MM.1S (cell line): ENCODE data around the gene LHPP.

Experiments
- DNase-seq: peaks from one replicate; pipeline ENCODE4 v3.0.0-alpha.2; 2015
- H2AFZ ChIP-seq: fragments of 300-600 bp; sonication (generic); 2 replicates; pipeline ENCODE4 v1.6.0; 2016; ENCODE audit warnings: antibody characterized with exemption, low read length
- H3F3A ChIP-seq: fragments of 300-600 bp; sonication (generic); 2 replicates; pipeline ENCODE4 v1.6.1; 2016; ENCODE audit warnings: mild to moderate bottlenecking, antibody characterized with exemption, low read length, moderate library complexity, mixed read lengths; ENCODE audit not compliant: insufficient read depth
- H3K27ac ChIP-seq: fragments of 300-600 bp; sonication (generic); 2 replicates; pipeline ENCODE4 v1.5.1; 2016; ENCODE audit warnings: mild to moderate bottlenecking, low read length
- H3K27me3 ChIP-seq: fragments of 300-600 bp; sonication (generic); replicated peaks from 2 replicates; pipeline ENCODE4 v1.6.0; 2016; ENCODE audit warnings: low read length; ENCODE audit not compliant: insufficient read depth
- H3K36me3 ChIP-seq: fragments of 300-600 bp; sonication (generic); replicated peaks from 2 replicates; pipeline ENCODE4 v1.6.1; 2016; ENCODE audit warnings: mild to moderate bottlenecking, low read length, mixed read lengths; ENCODE audit not compliant: insufficient read depth
- H3K4me1 ChIP-seq: fragments of 300-600 bp; sonication (generic); 2 replicates; pipeline ENCODE4 v1.6.1; 2016; ENCODE audit warnings: low read length, mixed read lengths
- H3K4me2 ChIP-seq: fragments of 300-600 bp; sonication (generic); 2 replicates; pipeline ENCODE4 v1.6.0; 2016; ENCODE audit warnings: low read depth, low read length
- H3K4me3 ChIP-seq: fragments of 300-600 bp; sonication (generic); 2 replicates; pipeline ENCODE4 v1.5.1; 2016; ENCODE audit warnings: low read length, mixed read lengths
- H3K79me2 ChIP-seq: fragments of 300-600 bp; sonication (generic); 2 replicates; pipeline ENCODE4 v1.6.1; 2016; ENCODE audit warnings: mixed run types, low read length, mixed read lengths
- H3K9ac ChIP-seq: fragments of 300-600 bp; sonication (generic); 2 replicates; pipeline ENCODE4 v1.6.1; 2016; ENCODE audit warnings: low read length, mixed read lengths
- H3K9me2 ChIP-seq: fragments of 300-600 bp; sonication (generic); replicated peaks from 2 replicates; pipeline ENCODE4 v1.6.1; 2016; ENCODE audit warnings: mild to moderate bottlenecking, low read length, mixed read lengths; ENCODE audit not compliant: insufficient read depth
- H3K9me3 ChIP-seq: fragments of 300-600 bp; sonication (generic); replicated peaks from 2 replicates; pipeline ENCODE4 v1.6.1; 2016; ENCODE audit warnings: mild to moderate bottlenecking, low read length, mixed read lengths; ENCODE audit not compliant: insufficient read depth
- H4K20me1 ChIP-seq: fragments of 300-600 bp; sonication (generic); 2 replicates; pipeline ENCODE4 v1.6.1; 2016; ENCODE audit warnings: mild to moderate bottlenecking, low read length, moderate library complexity, mixed read lengths; ENCODE audit not compliant: insufficient read depth
- CTCF ChIP-seq: fragments of 300-600 bp; sonication (generic); IDR thresholded peaks from 2 replicates; pipeline ENCODE4 v1.5.1; 2016; ENCODE audit warnings: antibody characterized with exemption, low read length, mixed read lengths
- EZH2 ChIP-seq: fragments of 300-600 bp; sonication (generic); optimal IDR thresholded peaks from 2 replicates; pipeline ENCODE3; 2017; ENCODE audit warnings: low read depth, mild to moderate bottlenecking, antibody characterized with exemption, low read length, mixed read lengths
- EZH2phosphoT487 ChIP-seq: fragments of 300-600 bp; sonication (generic); IDR thresholded peaks from 2 replicates; pipeline ENCODE4 v1.6.1; 2018; ENCODE audit warnings: antibody characterized with exemption, low read length

Gene LHPP

GRCh38 chr10:124574456-124575070, 112.9 kb downstream of the LHPP start:
- H3F3A ChIP-seq: no peaks in the 10 kb centered on the region
- H3K9me3 ChIP-seq: no peaks in the 10 kb centered on the region
- no peaks in the 10 kb centered on the region for H3K79me2 ChIP-seq
- H3K27ac ChIP-seq: no peak overlapping the region
- no peaks in the 10 kb centered on the region for H4K20me1 ChIP-seq
- no peaks in the 10 kb centered on the region for H3K27me3 ChIP-seq
- no peak overlapping the region for H3K4me2 ChIP-seq
- H3K9ac ChIP-seq: no peak overlapping the region
- no peak overlapping the region for H2AFZ ChIP-seq
- H3K4me1 ChIP-seq: no peaks in the 10 kb centered on the region
- TF ChIP-seq CTCF (no peak), EZH2phosphoT487 (no peak)
- no peaks in the 10 kb centered on the region for H3K36me3 ChIP-seq
- no peaks in the 10 kb centered on the region for H3K9me2 ChIP-seq
- DNase-seq: no peak
- H3K4me3 ChIP-seq: no peak overlapping the region

DNA sequence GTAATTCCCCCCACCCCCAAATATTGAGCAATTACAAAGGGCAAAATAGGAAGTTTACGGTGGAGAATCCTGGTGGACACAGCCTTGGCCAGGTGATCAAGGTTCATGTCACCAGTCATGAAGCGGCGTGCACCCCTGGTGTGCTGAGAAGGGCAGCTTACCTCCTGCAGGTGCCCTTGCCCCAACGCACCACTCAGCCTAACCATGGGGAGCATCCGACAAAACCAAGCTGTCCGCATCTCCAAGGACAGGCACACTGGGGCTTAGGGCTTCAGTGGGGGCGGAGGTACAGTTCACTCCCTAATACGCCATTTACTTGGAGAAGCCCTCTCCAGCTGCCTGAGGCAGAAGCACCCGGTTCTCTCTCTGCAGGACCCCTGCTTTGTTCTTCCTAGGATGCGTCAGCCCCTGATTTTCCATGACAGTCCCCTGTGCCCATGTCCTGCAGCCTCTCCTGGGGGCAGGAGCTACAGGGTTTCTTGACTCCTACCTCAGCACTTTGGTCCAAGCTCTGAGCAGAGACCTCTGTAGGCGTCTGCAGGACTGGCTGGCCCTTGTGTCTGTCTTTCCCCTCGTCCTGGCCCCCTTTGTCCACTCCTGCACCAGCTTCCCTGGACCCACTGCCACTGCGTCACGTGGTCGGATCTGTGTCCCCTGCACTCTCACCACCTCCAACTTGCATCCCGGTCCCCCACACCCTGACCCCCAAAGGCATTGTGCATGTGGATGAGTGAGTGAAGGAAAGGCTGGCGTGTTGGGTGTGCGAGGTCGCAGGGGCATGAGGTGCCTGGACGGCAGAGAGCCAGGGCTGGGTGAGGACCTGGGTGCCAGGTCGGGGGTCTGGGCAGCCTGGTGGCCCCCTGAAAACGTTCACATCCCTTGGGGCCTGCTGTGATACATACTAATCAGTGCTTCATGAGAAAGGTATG, 113.7 kb downstream of the LHPP start:
- TF ChIP-seq EZH2 (no peak), EZH2phosphoT487 (no peak), CTCF (no peak)
- Histone ChIP-seq H3F3A (no peaks in the 10 kb centered on the region), H2AFZ (no peak overlapping the region), H3K9me2 (no peaks in the 10 kb centered on the region), H3K4me1 (no peaks in the 10 kb centered on the region), H3K36me3 (no peaks in the 10 kb centered on the region), H3K79me2 (no peaks in the 10 kb centered on the region), H3K27ac (no peak overlapping the region), H3K27me3 (no peaks in the 10 kb centered on the region), H3K9ac (no peak overlapping the region), H3K9me3 (no peaks in the 10 kb centered on the region), H3K4me2 (no peak overlapping the region), H3K4me3 (no peak overlapping the region), H4K20me1 (no peaks in the 10 kb centered on the region)
- no peak for DNase-seq

GRCh38 chr10:124576526-124577420, 115.2 kb downstream of the LHPP start:
- Histone ChIP-seq H2AFZ (no peak overlapping the region), H3K4me3 (no peak overlapping the region), H3K4me1 (no peaks in the 10 kb centered on the region), H3K79me2 (no peaks in the 10 kb centered on the region), H3K27me3 (no peaks in the 10 kb centered on the region), H3K4me2 (no peak overlapping the region), H3K9ac (no peak overlapping the region), H3K9me2 (no peaks in the 10 kb centered on the region), H3F3A (no peaks in the 10 kb centered on the region), H4K20me1 (no peaks in the 10 kb centered on the region), H3K36me3 (no peaks in the 10 kb centered on the region), H3K27ac (no peak overlapping the region), H3K9me3 (no peaks in the 10 kb centered on the region)
- no peak for DNase-seq
- TF ChIP-seq CTCF: no peak
- no peak for TF ChIP-seq EZH2
- TF ChIP-seq EZH2phosphoT487: no peak
